ENCODE results near the gene SYNCRIP.
"Not testable (repeated sequence)": the region's sequence is repeated elsewhere in the genome, so short reads cannot be mapped to it uniquely, and the experiment has no call there.

SYNCRIP gene

DNA sequence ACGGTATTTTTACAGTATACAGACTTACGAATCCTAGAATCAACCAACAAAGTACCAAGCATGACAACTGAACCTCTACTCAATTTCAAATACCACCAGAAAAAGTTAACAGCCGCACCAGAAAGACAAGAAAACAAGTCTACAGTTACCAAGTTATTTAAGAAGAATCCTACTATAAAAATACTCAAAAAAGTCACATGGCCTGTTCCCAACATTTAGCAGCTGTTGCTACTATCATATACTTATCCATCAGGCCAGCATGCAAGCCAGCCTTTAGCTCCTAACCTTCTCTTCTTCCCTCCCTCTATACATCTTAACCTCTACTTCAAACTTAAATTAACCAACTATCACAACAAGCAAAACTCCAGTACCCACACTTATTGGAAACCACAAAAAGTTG lies 1.9 kb downstream of the SYNCRIP start (continued):
- no peak for TF ChIP-seq GLIS3 (CRISPR knock-in tag; IDR thresholded peaks at IDR 0.05)
- TF ChIP-seq, protein P1, sequence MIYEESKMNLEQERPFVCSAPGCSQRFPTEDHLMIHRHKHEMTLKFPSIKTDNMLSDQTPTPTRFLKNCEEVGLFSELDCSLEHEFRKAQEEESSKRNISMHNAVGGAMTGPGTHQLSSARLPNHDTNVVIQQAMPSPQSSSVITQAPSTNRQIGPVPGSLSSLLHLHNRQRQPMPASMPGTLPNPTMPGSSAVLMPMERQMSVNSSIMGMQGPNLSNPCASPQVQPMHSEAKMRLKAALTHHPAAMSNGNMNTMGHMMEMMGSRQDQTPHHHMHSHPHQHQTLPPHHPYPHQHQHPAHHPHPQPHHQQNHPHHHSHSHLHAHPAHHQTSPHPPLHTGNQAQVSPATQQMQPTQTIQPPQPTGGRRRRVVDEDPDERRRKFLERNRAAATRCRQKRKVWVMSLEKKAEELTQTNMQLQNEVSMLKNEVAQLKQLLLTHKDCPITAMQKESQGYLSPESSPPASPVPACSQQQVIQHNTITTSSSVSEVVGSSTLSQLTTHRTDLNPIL (CRISPR knock-in tag; IDR thresholded peaks at IDR 0.05; ENCODE audit: low read depth): no peak
- TF ChIP-seq ARNTL (CRISPR knock-in tag; IDR thresholded peaks at IDR 0.05; ENCODE audit: borderline replicate concordance, low read depth): no peak
- TF ChIP-seq, protein P2, sequence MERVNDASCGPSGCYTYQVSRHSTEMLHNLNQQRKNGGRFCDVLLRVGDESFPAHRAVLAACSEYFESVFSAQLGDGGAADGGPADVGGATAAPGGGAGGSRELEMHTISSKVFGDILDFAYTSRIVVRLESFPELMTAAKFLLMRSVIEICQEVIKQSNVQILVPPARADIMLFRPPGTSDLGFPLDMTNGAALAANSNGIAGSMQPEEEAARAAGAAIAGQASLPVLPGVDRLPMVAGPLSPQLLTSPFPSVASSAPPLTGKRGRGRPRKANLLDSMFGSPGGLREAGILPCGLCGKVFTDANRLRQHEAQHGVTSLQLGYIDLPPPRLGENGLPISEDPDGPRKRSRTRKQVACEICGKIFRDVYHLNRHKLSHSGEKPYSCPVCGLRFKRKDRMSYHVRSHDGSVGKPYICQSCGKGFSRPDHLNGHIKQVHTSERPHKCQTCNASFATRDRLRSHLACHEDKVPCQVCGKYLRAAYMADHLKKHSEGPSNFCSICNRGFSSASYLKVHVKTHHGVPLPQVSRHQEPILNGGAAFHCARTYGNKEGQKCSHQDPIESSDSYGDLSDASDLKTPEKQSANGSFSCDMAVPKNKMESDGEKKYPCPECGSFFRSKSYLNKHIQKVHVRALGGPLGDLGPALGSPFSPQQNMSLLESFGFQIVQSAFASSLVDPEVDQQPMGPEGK (CRISPR knock-in tag; IDR thresholded peaks at IDR 0.05; ENCODE audit: borderline replicate concordance): no peak

DNA sequence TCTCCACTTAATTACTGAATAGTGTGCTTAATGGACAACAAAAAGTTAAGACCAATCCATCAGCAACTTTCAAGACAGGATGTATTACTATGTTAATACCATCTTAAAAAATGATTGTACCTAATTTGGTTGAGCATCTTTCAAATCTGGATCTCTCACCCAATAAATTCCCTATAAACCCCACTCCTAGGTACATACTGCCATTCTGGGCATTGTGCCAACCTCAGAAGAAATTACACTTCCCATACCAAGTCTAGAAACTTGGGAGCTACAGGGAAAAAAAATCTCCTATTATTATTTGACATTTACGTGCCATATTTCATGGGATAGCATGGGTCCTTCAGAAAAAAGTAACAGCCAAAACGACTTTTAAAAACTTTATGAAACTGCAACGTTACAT lies 5.1 kb downstream of the SYNCRIP start:
- ATAC-seq: no peak
- TF ChIP-seq ZNF565 (CRISPR knock-in tag; conservative IDR thresholded peaks at IDR 0.05; ENCODE audit: low read depth): no peak
- TF ChIP-seq GLIS3 (CRISPR knock-in tag; IDR thresholded peaks at IDR 0.05): no peak
- TF ChIP-seq ZFP3 (CRISPR knock-in tag; IDR thresholded peaks at IDR 0.05): no peak
- no peak for TF ChIP-seq ISL1 (CRISPR knock-in tag; IDR thresholded peaks at IDR 0.05)

DNA sequence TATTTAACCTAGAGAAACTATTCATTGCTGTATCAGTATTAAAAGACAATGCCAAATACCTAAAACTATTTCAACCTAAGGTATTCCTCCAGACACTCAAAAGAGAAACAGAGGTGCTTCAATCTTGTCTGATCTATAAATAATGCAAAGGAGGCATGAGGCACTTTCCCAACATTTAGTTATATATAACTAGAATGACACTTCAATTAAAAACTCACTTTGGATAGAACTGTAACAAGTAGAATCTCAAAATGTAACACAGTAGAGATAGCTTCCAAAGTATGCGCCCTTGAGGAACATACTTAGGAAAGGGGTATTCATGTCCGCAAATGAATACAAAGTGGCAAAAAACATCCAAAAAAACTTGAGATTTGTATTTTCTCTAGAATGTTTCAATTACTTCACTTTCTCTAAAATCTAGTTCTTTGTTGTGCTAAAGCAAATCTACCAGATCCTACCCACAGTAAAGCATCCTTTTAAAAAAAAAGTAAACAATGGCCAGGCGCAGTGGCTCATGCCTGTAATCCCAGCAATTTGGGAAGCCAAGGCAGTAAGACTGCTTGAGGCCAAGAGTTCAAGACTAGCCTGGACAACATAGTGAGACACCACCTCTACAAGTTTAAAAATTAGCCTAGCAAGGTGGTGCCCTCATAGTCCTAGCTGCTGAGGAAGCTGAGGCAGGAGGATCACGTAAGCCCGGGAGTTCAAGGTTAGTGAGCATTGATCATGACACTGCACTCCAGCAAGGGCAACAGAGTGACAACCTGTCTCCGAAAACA lies 10.3 kb downstream of the SYNCRIP start:
- TF ChIP-seq SNAI2 (CRISPR knock-in tag; IDR thresholded peaks at IDR 0.05): no peak
- no peak for TF ChIP-seq ZFP30 (CRISPR knock-in tag; IDR thresholded peaks at IDR 0.05)
- TF ChIP-seq, protein P3, sequence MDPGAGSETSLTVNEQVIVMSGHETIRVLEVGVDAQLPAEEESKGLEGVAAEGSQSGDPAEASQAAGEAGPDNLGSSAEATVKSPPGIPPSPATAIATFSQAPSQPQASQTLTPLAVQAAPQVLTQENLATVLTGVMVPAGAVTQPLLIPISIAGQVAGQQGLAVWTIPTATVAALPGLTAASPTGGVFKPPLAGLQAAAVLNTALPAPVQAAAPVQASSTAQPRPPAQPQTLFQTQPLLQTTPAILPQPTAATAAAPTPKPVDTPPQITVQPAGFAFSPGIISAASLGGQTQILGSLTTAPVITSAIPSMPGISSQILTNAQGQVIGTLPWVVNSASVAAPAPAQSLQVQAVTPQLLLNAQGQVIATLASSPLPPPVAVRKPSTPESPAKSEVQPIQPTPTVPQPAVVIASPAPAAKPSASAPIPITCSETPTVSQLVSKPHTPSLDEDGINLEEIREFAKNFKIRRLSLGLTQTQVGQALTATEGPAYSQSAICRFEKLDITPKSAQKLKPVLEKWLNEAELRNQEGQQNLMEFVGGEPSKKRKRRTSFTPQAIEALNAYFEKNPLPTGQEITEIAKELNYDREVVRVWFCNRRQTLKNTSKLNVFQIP (CRISPR knock-in tag; IDR thresholded peaks at IDR 0.05; ENCODE audit: borderline replicate concordance, low read depth): no peak
- no peak for TF ChIP-seq ZNF565 (CRISPR knock-in tag; conservative IDR thresholded peaks at IDR 0.05; ENCODE audit: low read depth)
- TF ChIP-seq, protein P4, sequence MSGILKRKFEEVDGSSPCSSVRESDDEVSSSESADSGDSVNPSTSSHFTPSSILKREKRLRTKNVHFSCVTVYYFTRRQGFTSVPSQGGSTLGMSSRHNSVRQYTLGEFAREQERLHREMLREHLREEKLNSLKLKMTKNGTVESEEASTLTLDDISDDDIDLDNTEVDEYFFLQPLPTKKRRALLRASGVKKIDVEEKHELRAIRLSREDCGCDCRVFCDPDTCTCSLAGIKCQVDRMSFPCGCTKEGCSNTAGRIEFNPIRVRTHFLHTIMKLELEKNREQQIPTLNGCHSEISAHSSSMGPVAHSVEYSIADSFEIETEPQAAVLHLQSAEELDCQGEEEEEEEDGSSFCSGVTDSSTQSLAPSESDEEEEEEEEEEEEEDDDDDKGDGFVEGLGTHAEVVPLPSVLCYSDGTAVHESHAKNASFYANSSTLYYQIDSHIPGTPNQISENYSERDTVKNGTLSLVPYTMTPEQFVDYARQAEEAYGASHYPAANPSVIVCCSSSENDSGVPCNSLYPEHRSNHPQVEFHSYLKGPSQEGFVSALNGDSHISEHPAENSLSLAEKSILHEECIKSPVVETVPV (CRISPR knock-in tag; IDR thresholded peaks at IDR 0.05): no peak
- TF ChIP-seq ZC3H10 (CRISPR knock-in tag; IDR thresholded peaks at IDR 0.05): no peak
- no peak for TF ChIP-seq ZFP3 (CRISPR knock-in tag; IDR thresholded peaks at IDR 0.05)
- TF ChIP-seq OSR1 (CRISPR knock-in tag; IDR thresholded peaks at IDR 0.05): no peak
- TF ChIP-seq ISL1 (CRISPR knock-in tag; IDR thresholded peaks at IDR 0.05): no peak
- TF ChIP-seq BACH2 (CRISPR knock-in tag; IDR thresholded peaks at IDR 0.05; ENCODE audit: borderline replicate concordance): no peak
- ATAC-seq: no peak

DNA sequence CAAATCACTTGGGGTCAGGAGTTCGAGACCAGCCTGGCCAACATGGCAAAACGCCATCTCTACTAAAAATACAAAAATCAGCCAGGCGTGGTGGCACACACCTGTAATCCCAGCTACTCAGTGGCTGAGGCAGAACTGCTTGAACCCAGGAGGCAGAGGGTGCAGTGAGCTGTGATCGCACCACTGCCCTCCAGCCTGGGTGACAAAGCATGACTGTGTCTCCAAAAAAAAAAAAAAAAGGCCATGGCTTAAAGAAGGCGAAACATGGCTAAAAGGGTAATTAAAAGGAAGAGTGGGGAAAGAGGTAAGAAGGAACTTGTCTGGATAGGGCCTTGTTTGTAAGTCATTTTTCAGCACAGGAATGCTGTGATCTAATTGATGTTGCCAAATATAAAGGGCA lies 11.6 kb downstream of the SYNCRIP start:
- not testable (repeated sequence) for ATAC-seq

DNA sequence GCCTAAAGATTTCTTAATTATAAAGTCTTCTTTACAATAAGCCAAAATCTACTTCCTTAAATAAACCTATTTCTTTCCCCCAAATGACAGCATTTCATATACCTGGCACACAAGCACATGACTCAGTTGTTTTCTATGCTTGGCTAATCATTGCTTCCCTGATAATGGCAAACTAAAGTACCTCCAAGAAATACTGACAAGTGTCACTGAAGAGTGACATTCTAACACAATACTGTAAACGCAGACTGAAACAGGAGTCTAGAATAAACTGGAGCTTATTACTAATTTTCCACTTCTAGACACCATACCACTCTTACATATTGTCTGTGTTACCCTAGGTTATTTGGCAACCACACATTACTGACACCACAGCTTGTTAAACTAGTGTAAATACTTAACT lies 14.3 kb downstream of the SYNCRIP start:
- ATAC-seq: no peak
- TF ChIP-seq, protein P1 (CRISPR knock-in tag; IDR thresholded peaks at IDR 0.05; ENCODE audit: low read depth): no peak
- TF ChIP-seq ZNF70 (CRISPR knock-in tag; IDR thresholded peaks at IDR 0.05) (no peak), TCF4 (CRISPR knock-in tag; IDR thresholded peaks at IDR 0.05; ENCODE audit: borderline replicate concordance) (no peak), ZNF565 (CRISPR knock-in tag; conservative IDR thresholded peaks at IDR 0.05; ENCODE audit: low read depth) (no peak), SNAI2 (CRISPR knock-in tag; IDR thresholded peaks at IDR 0.05) (no peak), BACH2 (CRISPR knock-in tag; IDR thresholded peaks at IDR 0.05; ENCODE audit: borderline replicate concordance) (no peak), GLIS3 (CRISPR knock-in tag; IDR thresholded peaks at IDR 0.05) (no peak), ARNTL (CRISPR knock-in tag; IDR thresholded peaks at IDR 0.05; ENCODE audit: borderline replicate concordance, low read depth) (no peak), ZFP3 (CRISPR knock-in tag; IDR thresholded peaks at IDR 0.05) (no peak)
- TF ChIP-seq, protein P2 (CRISPR knock-in tag; IDR thresholded peaks at IDR 0.05; ENCODE audit: borderline replicate concordance): no peak
- TF ChIP-seq, protein P5, sequence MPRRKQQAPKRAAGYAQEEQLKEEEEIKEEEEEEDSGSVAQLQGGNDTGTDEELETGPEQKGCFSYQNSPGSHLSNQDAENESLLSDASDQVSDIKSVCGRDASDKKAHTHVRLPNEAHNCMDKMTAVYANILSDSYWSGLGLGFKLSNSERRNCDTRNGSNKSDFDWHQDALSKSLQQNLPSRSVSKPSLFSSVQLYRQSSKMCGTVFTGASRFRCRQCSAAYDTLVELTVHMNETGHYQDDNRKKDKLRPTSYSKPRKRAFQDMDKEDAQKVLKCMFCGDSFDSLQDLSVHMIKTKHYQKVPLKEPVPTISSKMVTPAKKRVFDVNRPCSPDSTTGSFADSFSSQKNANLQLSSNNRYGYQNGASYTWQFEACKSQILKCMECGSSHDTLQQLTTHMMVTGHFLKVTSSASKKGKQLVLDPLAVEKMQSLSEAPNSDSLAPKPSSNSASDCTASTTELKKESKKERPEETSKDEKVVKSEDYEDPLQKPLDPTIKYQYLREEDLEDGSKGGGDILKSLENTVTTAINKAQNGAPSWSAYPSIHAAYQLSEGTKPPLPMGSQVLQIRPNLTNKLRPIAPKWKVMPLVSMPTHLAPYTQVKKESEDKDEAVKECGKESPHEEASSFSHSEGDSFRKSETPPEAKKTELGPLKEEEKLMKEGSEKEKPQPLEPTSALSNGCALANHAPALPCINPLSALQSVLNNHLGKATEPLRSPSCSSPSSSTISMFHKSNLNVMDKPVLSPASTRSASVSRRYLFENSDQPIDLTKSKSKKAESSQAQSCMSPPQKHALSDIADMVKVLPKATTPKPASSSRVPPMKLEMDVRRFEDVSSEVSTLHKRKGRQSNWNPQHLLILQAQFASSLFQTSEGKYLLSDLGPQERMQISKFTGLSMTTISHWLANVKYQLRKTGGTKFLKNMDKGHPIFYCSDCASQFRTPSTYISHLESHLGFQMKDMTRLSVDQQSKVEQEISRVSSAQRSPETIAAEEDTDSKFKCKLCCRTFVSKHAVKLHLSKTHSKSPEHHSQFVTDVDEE (CRISPR knock-in tag; IDR thresholded peaks at IDR 0.05): no peak
- TF ChIP-seq, protein P3 (CRISPR knock-in tag; IDR thresholded peaks at IDR 0.05; ENCODE audit: borderline replicate concordance, low read depth): no peak

Data from SK-N-SH treated with all-trans-retinoic acid at 6 μM for 48 hours (cell line).